ENCODE results near the gene POLD1. TPM values are rescaled to one million over a fixed set of nuclear protein-coding genes. Genes with fewer than 3 reads are reported as not detected.

POLD1 gene
- total and polyA plus RNA-seq, 2 experiments from 2014 or later: 111 to 173 TPM

GRCh38 chr19:50380751-50381151 is 3.4 kb upstream of the POLD1 start:
- Mint-ChIP-seq H3K27ac (no peak overlapping the region), H3K36me3 (ENCODE audit: low read depth) (peaks cover 41% of the 10 kb centered on the region), H3K4me1 (peaks cover 15% of the 10 kb centered on the region), H3K4me3 (no peak overlapping the region), H3K9me3 (peaks cover 7% of the 10 kb centered on the region; the same call in 1 of the 3 replicates), H3K27me3 (ENCODE audit: insufficient read depth, low read depth, poor library complexity) (peaks cover 23% of the 10 kb centered on the region)
- Histone ChIP-seq H3K4me3 (no peak overlapping the region), H3F3A (replicated peaks; ENCODE audit: low read depth) (peaks cover 10% of the 10 kb centered on the region), H3K36me3 (ENCODE audit: insufficient read depth) (peaks cover 9% of the 10 kb centered on the region; the same call in 1 of the 2 replicates), H4K20me1 (replicated peaks; ENCODE audit: insufficient read depth) (peaks cover 4% of the 10 kb centered on the region), H3K27ac (ENCODE audit: low read depth) (no peak overlapping the region), H3K4me1 (ENCODE audit: insufficient read depth) (peaks cover 13% of the 10 kb centered on the region), H3K27me3 (ENCODE audit: insufficient read depth) (no peaks in the 10 kb centered on the region), H3K9me2 (ENCODE audit: insufficient read depth) (no peaks in the 10 kb centered on the region), H3K79me2 (replicated peaks; ENCODE audit: insufficient read depth) (peaks cover 13% of the 10 kb centered on the region), H2AFZ (no peak overlapping the region), H3K4me2 (no peak overlapping the region)
- ATAC-seq (no peak), DNase-seq (ENCODE audit: low spot score) (no peak)
- TF ChIP-seq ZNF114 (CRISPR knock-in tag; IDR thresholded peaks at IDR 0.05) (no peak), REST (IDR thresholded peaks at IDR 0.05; ENCODE audit: unreplicated experiment) (no peak), STAT1 (IDR thresholded peaks at IDR 0.05; ENCODE audit: unreplicated experiment) (no peak), EZH2 (IDR thresholded peaks at IDR 0.05; ENCODE audit: low read depth, unreplicated experiment) (no peak), CREB1 (CRISPR knock-in tag; IDR thresholded peaks at IDR 0.05; ENCODE audit: low read depth) (no peak), ETS1 (IDR thresholded peaks at IDR 0.05) (no peak), ZNF331 (CRISPR knock-in tag; IDR thresholded peaks at IDR 0.05; ENCODE audit: low read depth) (no peak), CTCF (conservative IDR thresholded peaks at IDR 0.05; ENCODE audit: low read depth in 2 of 2) (no peak), ZNF462 (CRISPR knock-in tag; IDR thresholded peaks at IDR 0.05) (no peak), NANOG (IDR thresholded peaks at IDR 0.05; ENCODE audit: borderline replicate concordance) (no peak), JUNB (IDR thresholded peaks at IDR 0.05; ENCODE audit: unreplicated experiment) (no peak)

All from GM23338 (cell line).